RWPE2 (cell line): ENCODE data around the gene OR9G4.

ENCODE experiments used
- ATAC-seq: fragments of 200-7000 bp; cut with Tn5 transposase; 3 replicates; pipeline ENCODE4 v1.9.1; 2021; ENCODE audit warnings: low read depth
- DNase-seq: peaks from one replicate; pipeline ENCODE4 v3.0.0-alpha.2; 2020; ENCODE audit warnings: low spot score
- H3K27ac ChIP-seq: fragments of 450-650 bp; 2 replicates; pipeline ENCODE4 v1.5.1; 2017; ENCODE audit warnings: mild to moderate bottlenecking; ENCODE audit not compliant: poor library complexity, severe bottlenecking
- H3K27me3 ChIP-seq: fragments of 250-450 bp; sonication (Bioruptor Pico); 2 replicates; pipeline ENCODE4 v1.5.1; 2021; ENCODE audit warnings: mild to moderate bottlenecking, moderate library complexity; ENCODE audit not compliant: insufficient read depth, poor library complexity, severe bottlenecking
- H3K36me3 ChIP-seq: fragments of 250-450 bp; sonication (Bioruptor Pico); 2 replicates; pipeline ENCODE4 v1.5.1; 2020; ENCODE audit warnings: low read depth, mild to moderate bottlenecking, moderate library complexity
- H3K4me1 ChIP-seq: fragments of 250-450 bp; sonication (Bioruptor Pico); 2 replicates; pipeline ENCODE4 v1.5.1; 2021; ENCODE audit warnings: mild to moderate bottlenecking, moderate library complexity; ENCODE audit not compliant: insufficient read depth, poor library complexity, severe bottlenecking
- H3K4me3 ChIP-seq: fragments of 250-450 bp; sonication (Bioruptor Pico); 2 replicates; pipeline ENCODE4 v1.5.1; 2021; ENCODE audit warnings: mild to moderate bottlenecking, moderate library complexity; ENCODE audit not compliant: severe bottlenecking
- H3K9me3 ChIP-seq: fragments of 250-450 bp; sonication (Bioruptor Pico); 2 replicates; pipeline ENCODE4 v1.5.1; 2021; ENCODE audit warnings: mild to moderate bottlenecking, moderate library complexity; ENCODE audit not compliant: severe bottlenecking
- CTCF ChIP-seq: fragments of 450-650 bp; IDR thresholded peaks from one replicate; pipeline ENCODE4 v1.5.1; 2017; ENCODE audit warnings: mild to moderate bottlenecking, moderate library complexity; ENCODE audit not compliant: poor library complexity, severe bottlenecking

Gene OR9G4

GRCh38 chr11:56751480-56751879, 3.0 kb upstream of the OR9G4 start:
- no peak for ATAC-seq
- DNase-seq: no peak
- H3K4me3 ChIP-seq: no peak overlapping the region
- no peak overlapping the region for H3K27ac ChIP-seq
- no peaks in the 10 kb centered on the region for H3K27me3 ChIP-seq
- TF ChIP-seq CTCF: no peak
- H3K4me1 ChIP-seq: no peaks in the 10 kb centered on the region
- H3K9me3 ChIP-seq: no peaks in the 10 kb centered on the region
- H3K36me3 ChIP-seq: no peaks in the 10 kb centered on the region

GRCh38 chr11:56750190-56750589, 1.7 kb upstream of the OR9G4 start:
- no peaks in the 10 kb centered on the region for H3K27me3 ChIP-seq
- H3K36me3 ChIP-seq: no peaks in the 10 kb centered on the region
- no peaks in the 10 kb centered on the region for H3K9me3 ChIP-seq
- H3K4me3 ChIP-seq: no peak overlapping the region
- TF ChIP-seq CTCF: no peak
- H3K4me1 ChIP-seq: no peaks in the 10 kb centered on the region
- no peak for DNase-seq
- H3K27ac ChIP-seq: no peak overlapping the region
- no peak for ATAC-seq

GRCh38 chr11:56740886-56741285, 7.6 kb downstream of the OR9G4 start:
- no peak for ATAC-seq
- no peaks in the 10 kb centered on the region for H3K9me3 ChIP-seq
- H3K27ac ChIP-seq: no peak overlapping the region
- no peaks in the 10 kb centered on the region for H3K27me3 ChIP-seq
- no peaks in the 10 kb centered on the region for H3K4me1 ChIP-seq
- H3K4me3 ChIP-seq: no peak overlapping the region
- no peaks in the 10 kb centered on the region for H3K36me3 ChIP-seq
- no peak for DNase-seq
- no peak for TF ChIP-seq CTCF

- H3K27me3 ChIP-seq: no peaks in the 10 kb centered on the region
- DNase-seq (no peak), ATAC-seq (no peak)
- no peaks in the 10 kb centered on the region for H3K4me1 ChIP-seq
- H3K27ac ChIP-seq: no peak overlapping the region
- no peaks in the 10 kb centered on the region for H3K9me3 ChIP-seq
- TF ChIP-seq CTCF: no peak
- no peaks in the 10 kb centered on the region for H3K36me3 ChIP-seq
- H3K4me3 ChIP-seq: no peak overlapping the region
Observed at GRCh38 chr11:56740107-56740506, 8.4 kb downstream of the OR9G4 start.

- H3K36me3 ChIP-seq: no peaks in the 10 kb centered on the region
- no peaks in the 10 kb centered on the region for H3K9me3 ChIP-seq
- no peaks in the 10 kb centered on the region for H3K27me3 ChIP-seq
- H3K27ac ChIP-seq: no peak overlapping the region
- ATAC-seq (no peak), DNase-seq (no peak)
- no peaks in the 10 kb centered on the region for H3K4me1 ChIP-seq
- H3K4me3 ChIP-seq: no peak overlapping the region
- TF ChIP-seq CTCF: no peak
Observed at GRCh38 chr11:56720513-56720912, 28.0 kb downstream of the OR9G4 start.
